ENCODE measurements around the gene LPP. TPM values are rescaled to one million over a fixed set of nuclear protein-coding genes. Genes with fewer than 3 reads are reported as not detected.

The LPP gene
- total and polyA plus RNA-seq, 4 donors, result 11.1 to 219 (median 66.5) TPM

DNA sequence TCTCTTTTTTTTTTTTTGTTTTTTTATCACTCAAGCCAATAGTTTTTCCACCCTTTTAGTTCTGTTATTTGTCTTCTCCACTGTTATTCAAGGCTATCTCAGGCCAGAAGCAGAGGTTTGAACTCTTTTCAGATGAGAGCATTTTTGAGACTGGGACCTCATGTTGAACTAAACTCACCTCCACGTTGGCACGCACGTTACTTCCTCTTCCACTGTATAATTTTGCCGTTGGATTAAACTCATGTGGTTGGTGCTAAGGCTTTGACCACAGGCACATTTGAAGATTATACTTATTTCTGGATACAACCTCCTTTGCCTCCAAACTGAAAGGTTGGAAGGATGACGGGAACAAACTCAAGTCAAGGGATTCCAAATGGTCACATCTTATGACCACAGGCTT lies 516.5 kb downstream of the LPP start:
- Histone ChIP-seq H3K27me3 (ENCODE audit: control insufficient read depth in 3 of 3, insufficient read depth in 3 of 3, low read length in 2 of 3) (no peaks in the 10 kb centered on the region), H3K4me1 (ENCODE audit: control insufficient read depth in 5 of 5, insufficient read depth in 5 of 5, low read length in 5 of 5) (peaks cover 0 to 14% (median 0%) of the 10 kb centered on the region in 5 donors), H3K27ac (ENCODE audit: low read depth in 1 of 2, low read length in 1 of 2) (no peak overlapping the region), H3K36me3 (ENCODE audit: control insufficient read depth in 4 of 4, insufficient read depth in 4 of 4, low read length in 4 of 4) (no peaks in the 10 kb centered on the region), H3K9me3 (ENCODE audit: control insufficient read depth in 4 of 4, insufficient read depth in 3 of 4, low read length in 3 of 4) (no peaks in the 10 kb centered on the region), H3K4me3 (no peak overlapping the region), H3K9ac (ENCODE audit: insufficient read depth in 1 of 2, low read length in 2 of 2) (no peak overlapping the region)
- no peak for TF ChIP-seq CTCF (IDR thresholded peaks at IDR 0.05; ENCODE audit: control extremely low read depth, extremely low read depth)
- no peak for ATAC-seq (ENCODE audit: insufficient read depth, low FRiP score)
- 80 to 90% methylated on average over 5 of the region's 5 CpGs for WGBS, 2 donors
- DNase-seq, result no peak

DNA sequence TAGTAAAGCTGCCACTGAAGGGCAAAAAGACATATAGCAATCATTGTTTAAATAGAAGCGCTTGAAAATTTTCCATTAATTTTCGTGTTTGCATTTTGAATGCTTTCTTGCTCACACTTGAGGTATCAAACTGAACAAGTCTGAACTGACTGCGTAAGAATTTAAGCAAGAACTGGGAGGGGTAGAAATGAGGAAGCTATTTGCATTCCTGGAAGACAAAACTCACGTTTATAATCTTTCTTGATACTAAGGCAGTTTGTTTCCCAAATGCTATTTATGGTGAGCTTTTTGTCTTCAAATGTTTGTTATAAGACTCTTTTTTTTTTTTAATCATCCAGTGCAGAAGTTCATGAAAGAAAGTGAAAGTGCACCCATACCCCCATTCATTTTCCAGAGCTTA lies 518.0 kb downstream of the LPP start:
- H3K27me3 ChIP-seq (ENCODE audit: control insufficient read depth in 3 of 3, insufficient read depth in 3 of 3, low read length in 2 of 3), result no peaks in the 10 kb centered on the region
- TF ChIP-seq CTCF (IDR thresholded peaks at IDR 0.05; ENCODE audit: control extremely low read depth, extremely low read depth), result no peak
- DNase-seq (peak in 1 of 3 donors; percentile 33), ATAC-seq (ENCODE audit: insufficient read depth, low FRiP score) (no peak)
- H3K9ac ChIP-seq (ENCODE audit: insufficient read depth in 1 of 2, low read length in 2 of 2), result no peak overlapping the region
- H3K4me1 ChIP-seq (ENCODE audit: control insufficient read depth in 5 of 5, insufficient read depth in 5 of 5, low read length in 5 of 5), result peaks cover 0 to 14% (median 0%) of the 10 kb centered on the region in 5 donors
- H3K9me3 ChIP-seq (ENCODE audit: control insufficient read depth in 4 of 4, insufficient read depth in 3 of 4, low read length in 3 of 4), result no peaks in the 10 kb centered on the region
- 26 to 37% methylated on average over 4 of the region's 4 CpGs for WGBS, 2 donors
- no peak overlapping the region for H3K27ac ChIP-seq (ENCODE audit: low read depth in 1 of 2, low read length in 1 of 2)
- no peaks in the 10 kb centered on the region for H3K36me3 ChIP-seq (ENCODE audit: control insufficient read depth in 4 of 4, insufficient read depth in 4 of 4, low read length in 4 of 4)
- no peak overlapping the region for H3K4me3 ChIP-seq

GRCh38 chr3:188672840-188673239 lies 518.9 kb downstream of the LPP start:
- Histone ChIP-seq H3K27me3 (ENCODE audit: control insufficient read depth in 3 of 3, insufficient read depth in 3 of 3, low read length in 2 of 3) (no peaks in the 10 kb centered on the region), H3K9ac (ENCODE audit: insufficient read depth in 1 of 2, low read length in 2 of 2) (no peak overlapping the region), H3K9me3 (ENCODE audit: control insufficient read depth in 4 of 4, insufficient read depth in 3 of 4, low read length in 3 of 4) (no peaks in the 10 kb centered on the region), H3K4me1 (ENCODE audit: control insufficient read depth in 5 of 5, insufficient read depth in 5 of 5, low read length in 5 of 5) (peaks cover 0 to 12% (median 0%) of the 10 kb centered on the region in 5 donors), H3K27ac (ENCODE audit: low read depth in 1 of 2, low read length in 1 of 2) (no peak overlapping the region), H3K36me3 (ENCODE audit: control insufficient read depth in 4 of 4, insufficient read depth in 4 of 4, low read length in 4 of 4) (no peaks in the 10 kb centered on the region), H3K4me3 (no peak overlapping the region)
- ATAC-seq (ENCODE audit: insufficient read depth, low FRiP score), result no peak
- DNase-seq, result no peak
- WGBS, 2 donors, result 86 to 88% methylated on average over 4 of the region's 4 CpGs
- TF ChIP-seq CTCF (IDR thresholded peaks at IDR 0.05; ENCODE audit: control extremely low read depth, extremely low read depth), result no peak

- Histone ChIP-seq H3K27me3 (ENCODE audit: control insufficient read depth in 3 of 3, insufficient read depth in 3 of 3, low read length in 2 of 3) (no peaks in the 10 kb centered on the region), H3K36me3 (ENCODE audit: control insufficient read depth in 4 of 4, insufficient read depth in 4 of 4, low read length in 4 of 4) (no peaks in the 10 kb centered on the region), H3K4me3 (no peak overlapping the region), H3K9me3 (ENCODE audit: control insufficient read depth in 4 of 4, insufficient read depth in 3 of 4, low read length in 3 of 4) (no peaks in the 10 kb centered on the region), H3K27ac (ENCODE audit: low read depth in 1 of 2, low read length in 1 of 2) (no peak overlapping the region), H3K9ac (ENCODE audit: insufficient read depth in 1 of 2, low read length in 2 of 2) (no peak overlapping the region), H3K4me1 (ENCODE audit: control insufficient read depth in 5 of 5, insufficient read depth in 5 of 5, low read length in 5 of 5) (peaks cover 0 to 11% (median 0%) of the 10 kb centered on the region in 5 donors)
- DNase-seq (no peak), ATAC-seq (ENCODE audit: insufficient read depth, low FRiP score) (peak; percentile 47)
- 78 to 91% methylated on average over 1 of the region's 1 CpG for WGBS, 2 donors
- no peak for TF ChIP-seq CTCF (IDR thresholded peaks at IDR 0.05; ENCODE audit: control extremely low read depth, extremely low read depth)
Observed at GRCh38 chr3:188673646-188674186, 519.8 kb downstream of the LPP start.
